HG02571 (cell line): ENCODE data around the gene NPIPA1.
"Not testable (repeated sequence)": the region's sequence is repeated elsewhere in the genome, so short reads cannot be mapped to it uniquely, and the experiment has no call there.

Source experiments
- ATAC-seq: cut with Tn5 transposase; IDR thresholded peaks from one replicate; pipeline ENCODE4 v1.9.1; 2021; ENCODE audit warnings: mild to moderate bottlenecking, moderate library complexity; ENCODE audit not compliant: unreplicated experiment

The NPIPA1 gene

GRCh38 chr16:14975418-14976194 lies 38.4 kb downstream of the NPIPA1 start:
- peak; percentile 20 for ATAC-seq

GRCh38 chr16:14976971-14977736 lies 39.9 kb downstream of the NPIPA1 start:
- ATAC-seq: not testable (repeated sequence)

DNA sequence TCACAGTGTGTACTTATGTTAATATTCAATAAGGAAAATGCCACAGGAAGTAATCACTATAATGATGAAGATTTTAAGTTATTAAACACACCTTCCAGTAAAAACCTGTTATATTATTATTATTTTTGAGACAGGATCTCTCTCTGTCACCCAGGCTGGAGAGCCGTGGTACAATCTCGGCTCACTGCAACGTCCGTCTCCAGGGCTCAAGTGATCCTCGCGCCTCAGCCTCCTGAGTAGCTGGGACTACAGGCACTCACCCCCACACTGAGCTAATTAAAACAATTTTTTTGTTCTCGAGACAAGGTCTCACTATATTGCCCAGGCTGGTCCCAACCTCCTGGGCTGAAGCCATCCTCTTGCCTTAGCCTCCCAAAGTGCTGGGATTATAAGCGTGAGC lies 41.0 kb downstream of the NPIPA1 start:
- ATAC-seq: not testable (repeated sequence)

GRCh38 chr16:14978908-14979307 lies 41.7 kb downstream of the NPIPA1 start:
- ATAC-seq: not testable (repeated sequence)

DNA sequence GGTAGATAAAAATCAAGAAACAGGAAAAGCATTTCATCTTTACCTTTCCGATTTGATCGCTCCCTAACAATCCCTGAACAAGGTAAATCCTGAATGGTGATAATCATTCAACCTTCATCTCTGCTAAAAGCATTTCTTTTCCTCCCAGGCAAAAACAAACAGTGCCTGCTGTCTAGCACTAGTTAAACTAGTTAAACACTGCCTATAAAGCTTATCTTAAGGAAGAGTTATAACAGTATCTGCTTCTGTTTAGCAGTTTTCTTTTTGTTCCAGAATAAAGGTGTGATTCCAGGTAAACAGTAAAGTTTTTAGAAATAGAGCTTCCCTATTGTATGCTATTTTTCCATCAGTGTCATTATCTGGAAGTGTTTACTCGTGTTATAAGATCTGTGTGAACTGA lies 44.0 kb downstream of the NPIPA1 start:
- ATAC-seq: not testable (repeated sequence)

- not testable (repeated sequence) for ATAC-seq
Measured at GRCh38 chr16:14982521-14982920, 45.3 kb downstream of the NPIPA1 start.

DNA sequence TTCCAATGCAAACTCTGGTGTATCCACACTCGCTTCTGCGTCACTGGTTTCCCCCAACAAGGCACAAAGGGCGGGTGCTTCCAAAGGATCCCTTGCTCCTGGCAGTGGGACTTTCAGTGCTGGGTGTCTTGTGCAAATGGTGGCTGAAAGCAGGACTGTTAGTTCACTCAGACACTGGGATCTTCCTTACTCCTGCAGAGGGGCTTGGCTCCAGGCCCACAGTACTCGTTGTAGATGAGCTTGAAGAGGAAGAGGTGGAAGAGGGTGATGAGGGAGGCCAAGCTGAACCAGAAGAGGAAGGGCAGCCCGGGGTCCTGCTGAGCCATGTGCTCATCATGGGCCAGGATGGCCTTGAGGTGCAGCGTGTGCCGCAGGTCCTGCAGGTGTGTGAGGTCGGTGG lies 50.8 kb downstream of the NPIPA1 start:
- not testable (repeated sequence) for ATAC-seq

GRCh38 chr16:14988661-14989191 lies 51.5 kb downstream of the NPIPA1 start:
- ATAC-seq: not testable (repeated sequence)

DNA sequence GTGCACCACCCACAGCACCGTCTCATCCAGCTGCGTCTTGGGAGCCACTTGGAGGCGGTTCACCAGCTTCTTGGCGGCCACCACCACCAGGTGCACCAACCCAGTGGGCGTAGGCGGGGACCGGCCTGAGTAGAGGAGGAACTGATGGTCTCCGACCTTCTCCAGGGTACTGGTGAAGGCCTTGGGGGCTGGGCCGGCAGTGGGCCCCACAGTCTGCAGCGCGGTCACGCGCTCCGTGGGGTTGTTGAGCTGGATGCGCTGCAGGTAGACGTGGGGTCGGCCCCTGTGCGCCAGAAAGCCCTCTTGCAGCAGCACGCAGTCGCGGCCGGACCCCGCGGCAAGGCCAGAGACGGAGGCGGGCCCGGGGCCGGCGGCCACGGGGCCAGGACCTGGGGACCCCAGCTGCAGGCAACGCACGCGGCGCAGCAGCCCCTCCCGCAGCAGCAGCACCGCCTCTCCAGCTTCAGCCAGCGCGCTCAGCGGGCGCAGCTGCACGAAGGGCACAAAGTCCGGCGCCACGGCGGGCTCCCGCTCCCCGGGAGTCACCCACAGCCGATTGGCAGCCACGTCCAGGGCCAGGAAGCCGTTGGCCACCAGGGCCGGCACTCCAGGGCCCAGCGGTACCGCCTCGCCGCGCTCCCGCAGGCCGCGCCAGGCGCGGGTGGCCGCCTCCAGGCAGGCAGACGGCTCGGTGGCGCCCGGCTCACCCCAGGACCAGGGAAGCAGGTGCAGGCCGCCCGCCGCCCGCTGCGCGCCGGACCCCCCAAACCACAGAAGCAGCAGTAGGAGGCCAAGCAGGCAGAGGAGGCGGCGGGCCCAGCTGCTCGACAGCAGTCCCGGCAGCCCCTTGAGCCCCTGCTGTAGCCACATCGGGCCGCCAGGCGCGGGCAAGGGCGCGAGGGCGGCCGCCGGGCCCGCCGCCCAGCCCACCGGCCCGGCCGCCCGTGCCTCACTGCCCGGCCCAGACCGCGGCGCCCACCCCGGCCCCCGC lies 52.3 kb downstream of the NPIPA1 start:
- not testable (repeated sequence) for ATAC-seq

DNA sequence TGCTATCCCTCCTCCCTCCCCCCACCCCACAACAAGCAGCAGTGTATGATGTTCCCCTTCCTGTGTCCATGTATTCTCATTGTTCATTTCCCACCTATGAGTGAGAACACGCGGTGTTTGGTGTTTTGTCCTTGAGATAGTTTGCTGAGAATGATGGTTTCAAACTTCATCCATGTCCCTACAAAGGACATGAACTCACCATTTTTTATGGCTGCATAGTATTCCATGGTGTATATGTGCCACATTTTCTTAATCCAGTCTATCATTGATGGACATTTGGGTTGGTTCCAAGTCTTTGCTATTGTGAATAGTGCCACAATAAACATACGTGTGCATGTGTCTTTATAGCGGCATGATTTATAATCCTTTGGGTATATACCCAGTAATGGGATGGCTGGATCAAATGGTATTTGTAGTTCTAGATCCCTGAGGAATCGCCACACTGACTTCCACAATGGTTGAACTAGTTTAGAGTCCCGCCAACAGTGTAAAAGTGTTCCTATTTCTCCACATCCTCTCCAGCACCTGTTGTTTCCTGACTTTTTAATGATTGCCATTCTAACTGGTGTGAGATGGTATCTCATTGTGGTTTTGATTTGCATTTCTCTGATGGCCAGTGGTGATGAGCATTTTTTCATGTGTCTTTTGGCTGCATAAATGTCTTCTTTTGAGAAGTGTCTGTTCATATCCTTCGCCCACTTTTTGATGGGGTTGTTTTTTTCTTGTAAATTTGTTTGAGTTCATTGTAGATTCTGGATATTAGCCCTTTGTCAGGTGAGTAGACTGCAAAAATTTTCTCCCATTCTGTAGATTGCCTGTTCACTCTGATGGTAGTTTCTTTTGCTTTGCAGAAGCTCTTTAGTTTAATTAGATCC lies 56.3 kb downstream of the NPIPA1 start:
- ATAC-seq: not testable (repeated sequence)

DNA sequence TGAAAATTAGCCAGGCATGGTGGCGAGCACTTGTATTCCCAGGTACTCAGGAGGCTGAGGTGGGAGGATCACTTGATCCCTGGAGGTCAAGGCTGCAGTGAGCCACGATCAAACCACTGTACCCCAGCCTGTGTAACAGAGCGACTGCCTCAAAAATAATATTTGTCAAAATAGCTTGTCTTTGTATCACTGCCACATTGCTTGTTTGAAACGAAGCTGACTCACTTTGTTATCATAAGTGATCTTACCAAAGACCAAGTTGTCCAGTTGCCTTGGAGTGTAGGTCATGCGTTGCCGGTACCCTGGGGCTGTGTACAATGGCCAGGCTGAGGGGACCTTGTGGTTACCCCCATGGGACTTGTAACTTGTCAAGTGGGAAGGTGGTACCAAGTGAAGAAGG lies 59.5 kb downstream of the NPIPA1 start:
- ATAC-seq: not testable (repeated sequence)

DNA sequence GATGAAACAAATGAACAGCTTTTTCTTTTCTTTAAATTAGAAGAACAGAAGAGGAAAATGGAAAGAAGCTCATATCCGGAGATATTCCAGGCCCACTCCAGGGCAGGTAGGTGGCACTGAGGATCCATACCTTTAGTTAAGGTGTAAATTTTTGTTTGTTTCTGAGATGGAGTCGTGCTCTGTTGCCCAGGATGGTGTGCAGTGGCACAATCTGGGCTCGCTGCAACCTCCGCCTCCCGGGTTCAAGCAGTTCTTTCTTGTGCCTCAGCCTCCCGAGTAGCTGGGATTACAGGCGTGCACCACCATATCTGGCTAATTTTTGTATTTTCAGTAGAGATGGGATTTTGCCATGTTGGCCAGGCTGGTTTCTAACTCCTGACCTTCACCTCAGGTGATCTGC lies 61.1 kb downstream of the NPIPA1 start:
- ATAC-seq: not testable (repeated sequence)

GRCh38 chr16:14999845-15000244 lies 62.6 kb downstream of the NPIPA1 start:
- ATAC-seq: not testable (repeated sequence)
